ENCODE measurements around the gene CATSPER3. TPM values are rescaled to one million over a fixed set of nuclear protein-coding genes. Genes with fewer than 3 reads are reported as not detected.

CATSPER3 gene
- total and polyA plus RNA-seq, 11 donors, result 0.38 to 0.98 (median 0.61) TPM; not detected in 2

- Histone ChIP-seq H3K4me1 (peaks cover 11 to 61% (median 22%) of the 10 kb centered on the region in 12 donors), H3K27ac (no peak overlapping the region), H3K27me3 (peaks cover 74 to 100% (median 92%) of the 10 kb centered on the region in 9 donors), H3K36me3 (no peaks in the 10 kb centered on the region), H3K9me3 (no peaks in the 10 kb centered on the region), H3K4me3 (peak overlapping the region in 11 of 12 donors; percentile 6 to 48 (median 37))
- DNase-seq (peak in 1 of 5 donors; percentile 48), ATAC-seq (peak in 1 of 4 donors; percentile 5)
- TF ChIP-seq POLR2A (IDR thresholded peaks at IDR 0.05) (no peak), CTCF (IDR thresholded peaks at IDR 0.05) (no peak)
- intact Hi-C loops (cut with DNase I), result no loop called here
- 6 to 8% (median 7%) methylated on average over 10 to 13 of the region's 13 CpGs for WGBS, 4 donors
These were observed 62.6 kb downstream of the CATSPER3 start for GRCh38 chr5:135030123-135030955.

DNA sequence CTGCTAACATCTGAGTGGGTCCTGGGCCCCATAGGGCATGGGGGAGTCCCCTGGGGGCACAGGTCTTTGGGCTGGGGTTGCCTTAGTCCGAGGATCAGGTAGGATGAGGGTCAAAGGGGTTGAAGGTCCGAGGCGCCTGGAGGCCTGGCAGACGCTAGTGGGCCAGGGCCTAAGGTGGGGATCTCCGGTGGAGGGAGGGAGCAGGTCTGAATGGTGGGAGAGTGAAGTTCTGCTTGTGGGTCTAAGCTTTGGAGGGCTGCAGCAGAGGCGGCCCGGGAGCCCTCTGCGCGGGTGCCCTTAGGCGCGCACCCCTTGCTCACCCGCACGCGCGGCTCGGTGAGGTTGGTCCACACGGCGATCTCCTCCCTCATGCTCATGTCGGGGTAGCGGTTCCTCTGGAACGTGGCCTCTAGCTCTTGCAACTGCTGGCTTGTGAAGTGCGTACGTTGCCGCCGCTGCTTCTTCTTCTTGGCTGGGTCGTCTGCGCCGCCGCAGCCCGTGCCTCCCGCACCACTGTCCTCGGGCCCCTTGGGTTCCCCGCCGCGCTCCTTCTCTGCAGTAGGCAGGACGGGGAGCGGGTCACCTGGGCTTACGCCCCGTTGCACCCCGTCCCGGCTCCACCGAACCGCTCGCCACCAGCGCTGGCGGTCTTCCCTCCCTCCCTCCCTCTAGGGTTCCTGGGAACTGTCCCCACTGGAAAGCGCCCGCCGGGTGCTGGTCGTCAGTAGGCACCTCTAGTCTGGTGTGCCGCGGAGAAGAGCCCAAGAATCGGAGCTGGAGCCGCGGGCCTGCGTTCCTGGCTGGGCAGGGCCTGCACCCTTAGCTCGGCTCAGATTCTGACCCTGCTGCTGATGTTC is 63.5 kb downstream of the CATSPER3 start:
- Histone ChIP-seq H3K4me1 (peaks cover 11 to 61% (median 22%) of the 10 kb centered on the region in 12 donors), H3K27ac (no peak overlapping the region), H3K36me3 (no peaks in the 10 kb centered on the region), H3K27me3 (peaks cover 76 to 100% (median 92%) of the 10 kb centered on the region in 9 donors), H3K9me3 (no peaks in the 10 kb centered on the region), H3K4me3 (peak overlapping the region in 11 of 12 donors; percentile 6 to 48 (median 37))
- intact Hi-C loops (cut with DNase I), result no loop called here
- WGBS, 4 donors, result 6 to 8% (median 7%) methylated on average over 24 to 57 of the region's 57 CpGs
- no peak for TF ChIP-seq POLR2A (IDR thresholded peaks at IDR 0.05)
- no peak for TF ChIP-seq CTCF (IDR thresholded peaks at IDR 0.05)
- ATAC-seq (peak in 1 of 4 donors; percentile 18), DNase-seq (peak in 1 of 5 donors; percentile 48)

DNA sequence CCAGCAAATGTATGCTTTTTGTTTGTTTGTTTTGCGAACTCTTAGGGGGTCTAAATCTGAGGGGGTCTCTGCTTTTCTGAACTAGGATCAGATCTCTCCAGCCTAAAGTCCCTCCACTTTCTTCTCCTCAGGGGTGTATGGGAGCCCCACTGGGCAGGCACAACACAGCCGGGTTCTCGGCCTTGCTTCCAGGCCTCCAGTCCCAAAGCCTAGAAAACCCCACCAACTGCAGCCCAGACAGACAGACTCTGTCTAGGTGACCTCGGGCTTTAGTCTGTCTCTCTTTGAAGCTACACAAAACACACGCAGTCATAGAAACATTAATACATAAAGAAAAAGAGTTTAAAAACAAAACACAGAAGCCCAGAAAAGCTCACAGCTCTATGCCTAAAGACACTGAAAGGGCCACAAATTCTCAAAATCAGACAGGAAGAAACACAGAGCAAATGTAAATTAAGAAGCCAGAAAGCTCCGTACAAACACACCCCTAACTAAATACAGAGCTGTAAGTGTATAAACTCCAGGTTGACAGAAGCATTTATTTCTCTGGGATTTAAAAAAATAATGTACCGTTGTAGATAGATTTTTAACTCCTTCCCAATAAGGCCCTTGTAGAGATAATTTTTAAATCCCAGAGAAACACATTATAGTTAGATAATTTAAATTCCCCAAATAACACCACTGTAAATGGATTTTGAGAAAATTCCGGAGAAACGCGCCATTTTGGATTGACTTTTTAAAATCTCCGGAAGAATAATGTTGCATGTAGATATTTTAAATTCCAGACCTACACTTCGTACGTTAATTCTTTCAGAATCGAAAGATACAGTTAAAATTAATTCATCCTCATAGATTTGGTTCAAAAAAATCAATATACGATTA is 64.3 kb downstream of the CATSPER3 start:
- DNase-seq (peak in 1 of 5 donors; percentile 31), ATAC-seq (no peak)
- intact Hi-C loops (cut with DNase I), result no loop called here
- Histone ChIP-seq H3K27me3 (peaks cover 83 to 100% (median 93%) of the 10 kb centered on the region in 9 donors), H3K27ac (no peak overlapping the region), H3K4me1 (peaks cover 11 to 61% (median 22%) of the 10 kb centered on the region in 12 donors), H3K36me3 (no peaks in the 10 kb centered on the region), H3K4me3 (peak overlapping the region in 5 of 12 donors; percentile 28 to 54 (median 42)), H3K9me3 (no peaks in the 10 kb centered on the region)
- 16 to 29% (median 26%) methylated on average over 15 of the region's 15 CpGs for WGBS, 4 donors
- TF ChIP-seq POLR2A (IDR thresholded peaks at IDR 0.05) (no peak), CTCF (IDR thresholded peaks at IDR 0.05) (no peak)

All from heart left ventricle (tissue), 16 donors.